GM18951 (cell line): ENCODE data around the gene MTMR12.
"Not testable (repeated sequence)": the region's sequence is repeated elsewhere in the genome, so short reads cannot be mapped to it uniquely, and the experiment has no call there.

Experiments
- POLR2A ChIP-seq: IDR thresholded peaks from 4 replicates; pipeline ENCODE4 v1.6.1; 2011; ENCODE audit warnings: mild to moderate bottlenecking; ENCODE audit not compliant: insufficient read length, insufficient read depth; ENCODE audit errors: extremely low read depth
- in situ Hi-C: fragments of 300-500 bp; cut with MboI; formaldehyde crosslinking; loops from one replicate; pipeline ENCODE4 v1.12.0; 2022; ENCODE audit warnings: low sequenced_read_pairs, mixed read lengths, inconsistent platforms; ENCODE audit not compliant: unreplicated experiment

Gene MTMR12

DNA sequence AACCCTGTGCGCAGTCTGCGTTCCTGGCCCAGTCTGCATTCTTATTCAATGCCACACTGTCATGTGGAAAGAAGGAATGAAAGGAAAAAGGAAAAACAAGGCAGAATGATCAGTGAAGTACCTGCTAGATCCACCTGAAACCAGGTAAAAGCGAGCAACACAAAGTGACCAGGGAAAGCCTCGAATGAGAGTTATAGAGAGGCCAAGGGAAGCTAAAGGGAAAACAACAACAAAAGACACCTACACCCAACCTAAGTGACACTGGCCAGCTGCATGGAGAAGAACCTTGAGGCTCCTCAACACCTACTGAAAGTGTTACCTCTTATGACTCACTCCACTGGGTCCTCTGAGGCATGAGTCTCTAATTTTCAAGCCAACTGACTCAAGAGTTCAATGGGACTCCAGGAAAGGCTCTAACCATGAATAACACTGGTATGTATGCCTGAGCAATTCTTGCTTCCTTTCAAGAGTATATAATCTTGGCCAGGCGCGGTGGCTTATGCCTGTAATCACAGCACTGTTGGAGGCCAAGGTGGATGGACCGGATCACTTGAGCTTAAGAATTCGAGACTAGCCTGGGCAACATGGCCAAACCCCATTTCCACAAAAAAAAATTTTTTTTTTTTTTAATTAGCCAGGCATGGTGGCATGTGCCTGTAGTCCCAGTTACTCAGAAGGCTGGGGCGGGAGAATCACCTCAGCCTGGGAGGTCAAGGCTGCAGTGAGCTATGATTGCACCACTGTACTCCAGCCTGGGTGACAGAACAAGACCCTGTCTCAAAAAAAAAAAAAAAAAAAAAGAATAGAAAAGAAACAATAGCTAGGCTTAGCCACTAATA, 29.0 kb downstream of the MTMR12 start:
- TF ChIP-seq POLR2A = no peak
- in situ Hi-C loops = no loop called here

DNA sequence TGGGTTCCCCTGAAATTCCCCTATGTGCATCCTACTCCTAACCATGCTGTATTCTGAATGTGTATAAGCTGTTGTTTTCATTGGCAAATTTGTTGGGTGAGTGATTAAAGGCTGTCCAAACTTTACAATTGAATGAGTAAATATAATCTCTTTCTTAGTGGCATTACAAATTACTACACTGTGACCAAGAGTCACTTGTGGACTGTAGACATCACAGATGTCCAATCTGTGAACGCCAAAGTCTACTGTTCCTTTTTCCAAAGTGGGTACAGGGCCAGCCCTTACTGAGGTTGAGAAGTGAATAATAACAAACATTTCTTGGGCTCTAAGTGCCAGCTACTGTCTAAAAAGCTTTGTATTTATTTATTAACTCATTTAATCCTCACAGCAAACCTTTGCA, 29.7 kb downstream of the MTMR12 start:
- TF ChIP-seq POLR2A = no peak
- in situ Hi-C loops = no loop called here

DNA sequence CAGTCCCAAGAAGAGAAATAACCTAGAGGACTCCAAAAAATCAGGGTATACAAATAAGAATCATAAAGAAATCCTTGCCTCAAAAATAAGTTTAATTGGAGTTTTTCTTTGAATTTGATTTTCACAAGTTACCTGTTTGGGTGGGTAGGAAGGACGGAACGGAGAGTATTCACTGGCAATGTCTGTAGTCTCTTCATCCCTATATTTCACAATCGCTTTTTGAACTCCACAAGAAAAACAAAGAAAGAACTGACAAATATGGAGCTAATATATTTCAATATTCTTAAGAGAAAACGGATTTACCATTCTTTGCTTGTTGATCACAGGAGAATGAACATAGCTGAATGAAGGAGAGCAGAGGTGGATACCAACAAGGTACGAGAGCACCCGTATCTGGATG, 30.1 kb downstream of the MTMR12 start:
- in situ Hi-C loops = no loop called here
- no peak for TF ChIP-seq POLR2A

DNA sequence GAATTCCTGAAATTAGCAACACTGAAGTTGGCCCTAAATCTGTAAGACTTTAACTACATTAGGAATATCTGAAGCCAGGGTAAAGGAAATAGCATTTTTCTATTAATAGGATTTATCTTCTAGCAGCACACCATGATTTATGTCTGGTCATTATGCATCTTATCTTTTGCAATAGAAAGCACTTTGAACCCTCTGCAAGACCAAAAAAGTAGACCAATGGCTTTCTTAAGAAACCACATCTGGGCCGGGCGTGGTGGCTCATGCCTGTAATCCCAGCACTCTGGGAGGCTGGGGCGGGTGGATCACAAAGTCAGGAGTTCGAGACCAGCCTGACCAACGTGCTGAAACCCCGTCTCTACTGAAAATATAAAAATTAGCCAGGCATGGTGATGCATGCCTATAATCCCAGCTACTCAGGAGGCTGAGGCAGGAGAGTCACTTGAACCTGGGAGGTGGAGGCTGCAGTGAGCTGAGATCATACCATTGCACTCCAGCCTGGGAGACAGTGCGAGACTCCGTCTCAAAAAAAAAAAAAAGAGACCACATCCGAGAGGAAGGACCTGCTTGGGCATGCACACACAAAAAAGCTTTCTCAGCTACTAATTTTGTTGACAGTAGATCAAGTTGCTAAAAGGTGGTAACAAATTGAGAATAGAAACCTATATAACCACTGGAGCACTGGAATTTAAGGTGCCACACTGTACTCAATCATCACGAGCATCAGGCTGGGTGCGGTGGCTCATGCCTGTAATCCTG, 31.2 kb downstream of the MTMR12 start:
- in situ Hi-C loops = not testable (repeated sequence)

DNA sequence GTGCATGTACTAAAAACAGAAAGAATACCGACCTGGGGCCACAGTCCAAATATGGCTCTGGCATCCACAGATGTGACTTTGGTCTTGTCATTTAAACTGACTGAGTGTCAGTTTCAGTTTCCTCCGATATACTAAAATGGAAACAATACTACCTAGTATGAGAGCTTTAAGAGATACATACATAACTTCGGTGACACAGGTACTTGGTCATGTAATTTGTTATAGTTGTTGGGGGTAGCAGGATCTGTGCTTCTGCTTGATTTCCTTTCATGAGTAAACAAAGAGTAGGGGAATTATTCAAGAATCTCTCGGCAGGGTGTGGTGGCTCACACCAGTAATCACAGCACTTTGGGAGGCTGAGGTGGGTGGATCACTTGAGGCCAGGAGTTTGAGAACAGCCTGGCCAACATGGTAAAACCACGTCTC, 32.1 kb downstream of the MTMR12 start:
- in situ Hi-C loops = no loop called here
- no peak for TF ChIP-seq POLR2A

DNA sequence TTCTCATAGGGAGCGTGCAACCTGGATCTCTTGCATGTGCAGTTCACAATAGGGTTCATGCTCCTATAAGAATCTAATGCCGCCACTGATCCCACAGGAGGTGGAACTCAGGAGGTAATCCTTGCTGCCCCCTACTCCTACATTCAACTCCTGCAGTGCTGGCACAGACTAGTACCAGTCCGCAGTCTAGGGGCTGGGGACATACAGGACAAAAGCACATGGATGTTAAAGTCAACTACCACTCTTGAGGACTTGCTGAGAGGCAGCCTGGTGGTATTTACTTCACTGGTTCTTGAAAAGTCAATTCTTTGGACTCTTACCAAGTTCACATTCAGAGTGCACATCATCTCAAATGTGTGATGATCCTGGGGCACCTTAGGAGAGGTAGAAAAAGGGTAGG, 33.0 kb downstream of the MTMR12 start:
- in situ Hi-C loops = no loop called here
- no peak for TF ChIP-seq POLR2A

DNA sequence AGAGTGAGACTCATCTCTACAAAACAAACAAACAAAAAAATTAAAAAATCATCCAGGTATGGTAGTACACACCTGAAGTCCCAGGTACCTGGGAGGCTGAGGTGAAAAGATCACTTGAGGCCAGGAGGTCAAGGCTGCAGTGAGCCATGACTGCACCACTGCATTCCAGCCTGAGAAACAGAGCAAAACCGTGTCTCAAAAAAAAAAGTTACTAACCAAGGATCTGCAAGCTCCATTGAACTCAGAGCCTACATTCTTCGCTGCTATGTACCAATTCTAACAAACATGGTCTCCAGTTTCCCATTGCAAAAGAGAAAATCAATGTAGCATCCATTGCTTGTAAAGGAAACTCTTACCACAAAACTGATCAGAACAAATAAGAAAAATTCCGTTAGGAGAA, 33.5 kb downstream of the MTMR12 start:
- in situ Hi-C loops = no loop called here
- TF ChIP-seq POLR2A = no peak

DNA sequence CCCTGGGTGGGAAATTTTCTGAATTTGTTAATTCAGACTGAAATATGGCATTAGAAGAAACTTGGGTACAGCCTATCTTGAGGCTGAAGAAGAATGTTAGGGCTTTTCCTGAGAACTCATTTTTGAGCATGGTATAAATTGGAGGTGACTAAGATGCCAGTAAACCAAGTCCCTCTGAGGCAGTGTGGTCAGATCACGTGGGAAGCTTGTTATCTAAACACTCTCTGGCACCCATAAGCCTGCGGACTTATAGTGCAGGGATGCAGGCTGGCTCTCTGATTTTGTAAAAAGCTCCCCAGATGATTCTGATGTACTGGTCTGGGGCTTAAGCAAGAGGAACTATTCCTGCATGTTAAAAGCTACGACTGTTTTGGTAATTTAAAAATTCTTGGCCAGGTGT, 34.3 kb downstream of the MTMR12 start:
- TF ChIP-seq POLR2A = no peak
- in situ Hi-C loops = no loop called here

DNA sequence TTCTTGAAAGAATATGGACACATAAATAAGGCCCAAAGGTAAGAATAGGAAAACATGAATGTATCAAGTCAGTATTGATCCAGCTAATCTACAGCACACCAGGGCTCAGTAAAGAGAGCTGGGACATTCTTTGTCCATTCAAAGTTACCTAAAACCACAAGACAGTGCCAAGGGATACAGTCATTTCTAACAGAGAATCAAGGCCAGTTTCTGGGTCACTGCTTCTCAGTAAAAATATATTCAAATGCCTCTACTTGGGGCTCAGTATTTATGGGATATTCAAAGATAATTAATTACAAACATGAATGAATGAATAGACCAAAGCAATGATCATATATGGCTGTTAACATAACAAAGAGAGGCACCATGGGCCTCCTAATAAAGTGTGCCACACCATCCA, 34.9 kb downstream of the MTMR12 start:
- in situ Hi-C loops = no loop called here
- TF ChIP-seq POLR2A = no peak

DNA sequence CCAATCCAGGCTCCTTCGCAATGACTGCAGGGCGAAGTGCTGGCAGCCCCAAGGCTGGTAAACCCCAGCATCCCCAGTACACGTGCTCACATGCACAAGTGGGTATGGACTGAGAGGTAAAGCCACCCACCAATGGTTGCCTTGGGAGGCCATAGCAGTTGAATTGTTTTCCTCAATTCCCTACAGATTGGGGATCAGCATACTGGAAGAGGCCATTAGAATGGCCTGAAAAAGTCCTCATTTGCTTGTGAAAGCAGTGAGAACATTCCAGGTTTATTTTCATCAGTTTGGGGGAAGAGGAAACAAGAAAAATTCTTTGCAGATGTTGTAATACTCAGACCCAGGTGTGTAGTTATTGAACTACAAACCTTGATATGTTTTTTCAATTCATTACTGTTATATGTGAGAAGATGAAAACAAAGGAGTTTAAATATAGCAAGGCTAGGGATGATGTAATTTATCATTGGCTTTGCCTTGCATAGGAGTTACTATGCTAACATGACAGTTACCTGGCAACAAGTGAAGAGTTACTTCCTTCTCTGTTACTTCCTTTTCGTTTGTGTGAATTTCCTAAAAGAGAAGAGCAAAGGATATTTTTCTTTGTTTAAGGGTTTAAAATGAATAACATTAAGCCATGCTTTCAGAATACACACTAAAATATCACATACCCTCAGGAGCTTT, 36.4 kb downstream of the MTMR12 start:
- in situ Hi-C loops = no loop called here
- no peak for TF ChIP-seq POLR2A

DNA sequence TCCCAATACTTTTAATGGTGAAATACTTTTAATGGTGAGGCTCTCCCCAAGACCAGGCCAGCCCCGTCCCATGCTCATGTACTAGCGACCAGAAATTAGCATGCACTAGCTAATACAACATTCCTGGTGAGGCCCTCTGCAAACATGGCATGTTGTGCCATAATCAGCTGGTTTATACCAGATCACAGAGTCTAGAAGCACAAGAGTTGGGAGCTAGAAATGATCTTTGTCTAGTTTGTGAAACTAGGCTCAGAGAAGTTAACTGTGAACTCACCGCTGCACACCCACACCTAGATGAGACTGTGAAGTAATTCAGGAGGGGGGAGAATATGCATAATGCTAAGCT, 37.4 kb downstream of the MTMR12 start:
- no peak for TF ChIP-seq POLR2A
- in situ Hi-C loops = no loop called here

DNA sequence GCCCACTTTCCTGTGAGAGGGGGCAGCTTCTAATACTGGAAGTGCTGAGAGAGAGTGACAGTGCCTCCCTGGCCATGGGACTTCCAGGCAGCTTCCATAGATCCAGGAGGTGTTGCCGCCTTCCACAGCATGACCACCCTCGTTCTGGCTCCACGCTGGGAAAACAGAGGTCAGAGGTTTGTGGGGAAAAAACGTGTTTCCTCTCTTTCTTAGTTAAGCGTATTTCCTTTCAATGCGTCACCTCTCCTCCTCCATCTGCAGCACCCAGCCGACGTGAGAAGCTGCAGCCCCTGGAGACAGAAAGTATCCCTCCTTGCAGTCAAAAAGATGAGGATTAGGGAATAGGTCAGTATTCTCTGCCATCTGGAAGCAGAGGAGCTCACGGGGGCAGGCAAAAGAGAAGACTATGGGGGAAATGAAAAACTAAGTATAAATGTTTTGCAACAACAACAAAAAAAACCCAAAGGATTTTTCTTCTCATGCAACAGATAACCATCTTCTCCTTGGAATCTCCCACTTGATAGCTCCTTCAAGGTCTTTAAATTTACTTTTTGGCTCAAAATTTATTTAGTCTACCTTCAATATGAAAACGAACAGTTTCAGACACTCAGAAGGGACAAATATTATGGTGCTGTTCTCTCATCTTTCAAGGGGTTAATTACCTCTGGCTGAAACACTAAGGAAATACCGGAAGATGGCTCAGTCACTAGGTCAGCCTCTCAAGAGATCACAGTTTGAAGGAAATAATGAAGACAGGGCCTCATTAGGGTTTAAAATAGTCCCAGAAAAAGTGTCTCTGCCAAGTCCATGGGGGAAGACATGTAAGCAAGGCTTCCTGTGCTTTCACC, 38.0 kb downstream of the MTMR12 start:
- TF ChIP-seq POLR2A = no peak

DNA sequence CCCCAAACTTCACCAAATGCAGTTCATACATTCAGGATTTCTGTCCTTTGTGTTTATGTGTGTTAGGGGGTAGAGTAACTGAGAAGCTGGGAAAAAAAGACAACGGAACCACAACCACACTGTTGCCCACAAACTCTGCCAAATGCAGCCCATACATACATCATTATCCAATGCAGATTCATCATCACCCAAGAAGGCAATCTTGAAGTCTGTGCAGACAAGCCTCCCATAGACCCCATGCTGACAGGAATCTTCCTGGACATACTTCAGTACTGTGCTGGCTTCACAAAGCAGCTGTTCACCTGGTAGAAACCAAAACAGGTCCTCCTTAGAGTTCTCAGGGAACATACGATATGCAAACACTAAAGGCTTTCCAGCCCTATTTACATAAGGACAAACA, 38.9 kb downstream of the MTMR12 start:
- in situ Hi-C loops = no loop called here
- TF ChIP-seq POLR2A = no peak

More for the DNA sequence above, 38.0 kb downstream of the MTMR12 start:
- in situ Hi-C loops = no loop called here

DNA sequence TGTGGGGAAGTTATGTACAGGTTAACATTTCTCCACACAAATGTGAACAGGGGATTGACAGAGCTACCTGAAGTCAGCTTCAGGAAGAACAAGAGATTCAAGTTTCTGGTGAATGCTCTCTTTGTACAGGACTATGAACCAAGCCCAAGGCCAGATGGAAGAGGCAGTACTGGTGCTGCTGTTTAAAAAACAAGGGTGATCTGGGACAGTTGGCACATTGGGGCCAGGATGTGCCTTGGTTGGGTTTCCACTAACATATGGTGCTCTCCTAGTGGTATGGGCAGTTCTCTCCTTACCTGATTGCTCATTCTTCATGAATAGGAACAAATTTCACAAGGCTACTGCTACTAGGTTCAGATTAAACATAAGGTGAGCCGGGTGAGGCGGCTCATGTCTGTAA, 40.0 kb downstream of the MTMR12 start:
- no peak for TF ChIP-seq POLR2A
- in situ Hi-C loops = no loop called here
